Large intestine (tissue), 3 donors: ENCODE measurements around the gene IP6K1. TPM values are rescaled to one million over a fixed set of nuclear protein-coding genes. Genes with fewer than 3 reads are reported as not detected.
"Not testable (repeated sequence)": the region's sequence is repeated elsewhere in the genome, so short reads cannot be mapped to it uniquely, and the experiment has no call there.

ENCODE experiments used
- DNase-seq, 2 donors: peaks; one replicate each; pipeline versions ENCODE4 v3.0.0 to v3.0.0-alpha.2; 2013
- H3K27ac ChIP-seq: one replicate; pipeline ENCODE4 v1.5.1; 2013; ENCODE audit warnings: low read length
- H3K27me3 ChIP-seq: 2 replicates; pipeline ENCODE4 v1.6.1; 2013; ENCODE audit warnings: low read length; ENCODE audit not compliant: control insufficient read depth, insufficient read depth
- H3K36me3 ChIP-seq: 2 replicates; pipeline ENCODE4 v1.6.1; 2013; ENCODE audit warnings: low read length; ENCODE audit not compliant: control insufficient read depth, insufficient read depth
- H3K4me1 ChIP-seq: one replicate; pipeline ENCODE4 v1.6.1; 2013; ENCODE audit warnings: low read length; ENCODE audit not compliant: control insufficient read depth, insufficient read depth
- H3K4me3 ChIP-seq: one replicate; pipeline ENCODE4 v1.5.1; 2013; ENCODE audit warnings: low read length
- H3K9me3 ChIP-seq: one replicate; pipeline ENCODE4 v1.6.1; 2013; ENCODE audit warnings: mild to moderate bottlenecking, low read depth, low read length, moderate library complexity; ENCODE audit not compliant: control insufficient read depth
- WGBS: methylation state at CpG from one replicate; pipeline ENCODE4 v1.1.5; 2013; ENCODE audit warnings: low lambda C conversion rate; ENCODE audit not compliant: insufficient coverage; 5-methylcytosine and 5-hydroxymethylcytosine counted together
- polyA plus RNA-seq: library from polyadenylated mRNA; unstranded; fragments of 120-200 nt; gene quantifications from one replicate; pipeline ENCODE4 v1.2.1, GENCODE V29; 2013

The IP6K1 gene
- polyA plus RNA-seq, 1 donor, result 27.1 TPM

DNA sequence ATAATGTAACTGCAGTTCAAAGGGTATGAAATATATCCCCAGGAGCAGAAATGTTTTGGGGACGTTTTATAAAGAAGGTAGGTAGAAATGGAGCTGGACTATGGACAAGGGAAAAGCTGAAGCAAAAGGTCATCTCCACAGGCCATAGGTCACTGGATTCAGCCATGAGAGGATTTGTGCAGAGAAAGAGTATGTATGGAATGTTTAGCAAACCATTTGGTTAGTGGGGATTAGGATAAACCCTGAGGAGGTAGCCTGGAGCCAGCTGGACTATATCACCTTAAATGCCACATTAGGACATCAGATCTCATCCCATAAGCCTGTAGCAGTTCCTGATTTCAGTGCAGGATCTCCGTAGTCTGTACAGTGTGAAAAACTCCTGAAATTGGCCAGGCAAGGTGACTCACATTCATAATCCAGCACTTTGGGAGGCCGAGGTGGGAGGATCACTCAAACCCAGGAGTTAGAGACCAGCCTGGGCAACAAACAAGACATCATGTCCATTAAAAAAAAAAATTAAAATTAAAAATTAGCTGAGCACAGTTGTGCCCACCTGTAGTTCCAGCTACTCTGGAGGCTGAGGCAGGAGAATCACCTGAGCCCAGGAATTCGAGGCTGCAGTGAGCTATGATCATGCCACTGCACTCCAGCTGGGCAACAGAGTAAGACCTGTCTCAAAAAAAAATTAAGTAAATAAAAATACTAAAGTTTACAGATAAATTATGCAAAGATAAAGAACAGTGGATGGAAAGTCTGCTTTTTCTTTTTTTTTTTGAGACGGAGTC, 4.7 kb downstream of the IP6K1 start:
- no peaks in the 10 kb centered on the region for H3K9me3 ChIP-seq
- no CpG with 5 or more reads among the region's 5 CpGs for WGBS
- H3K27ac ChIP-seq, result no peak overlapping the region
- peaks cover 21% of the 10 kb centered on the region for H3K36me3 ChIP-seq
- DNase-seq, result no peak
- H3K27me3 ChIP-seq, result no peaks in the 10 kb centered on the region
- H3K4me3 ChIP-seq, result no peak overlapping the region
- peaks cover 6% of the 10 kb centered on the region for H3K4me1 ChIP-seq

DNA sequence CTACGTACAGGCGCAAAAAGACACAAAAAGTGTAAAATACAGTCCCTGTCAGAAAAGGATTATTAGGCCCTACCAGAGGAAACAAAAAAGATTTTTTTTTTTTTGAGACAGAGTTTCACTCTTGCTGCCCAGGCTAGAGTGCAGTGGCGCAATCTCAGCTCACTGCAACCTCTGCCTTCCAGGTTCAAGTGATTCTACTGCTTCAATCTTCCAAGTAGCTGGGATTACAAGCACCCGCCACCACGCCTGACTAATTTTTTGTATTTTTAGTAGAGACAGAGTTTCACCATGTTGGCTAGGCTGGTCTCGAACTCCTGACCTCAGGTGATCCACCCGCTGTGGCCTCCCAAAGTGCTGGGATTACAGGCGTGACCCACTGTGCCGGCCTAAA, 5.4 kb downstream of the IP6K1 start:
- not testable (repeated sequence) for H3K27me3 ChIP-seq, H3K27ac ChIP-seq, H3K4me1 ChIP-seq, DNase-seq, H3K9me3 ChIP-seq, H3K4me3 ChIP-seq
- WGBS, result 90% methylated on average over 7 of the region's 9 CpGs
- peaks cover 21% of the 10 kb centered on the region for H3K36me3 ChIP-seq

DNA sequence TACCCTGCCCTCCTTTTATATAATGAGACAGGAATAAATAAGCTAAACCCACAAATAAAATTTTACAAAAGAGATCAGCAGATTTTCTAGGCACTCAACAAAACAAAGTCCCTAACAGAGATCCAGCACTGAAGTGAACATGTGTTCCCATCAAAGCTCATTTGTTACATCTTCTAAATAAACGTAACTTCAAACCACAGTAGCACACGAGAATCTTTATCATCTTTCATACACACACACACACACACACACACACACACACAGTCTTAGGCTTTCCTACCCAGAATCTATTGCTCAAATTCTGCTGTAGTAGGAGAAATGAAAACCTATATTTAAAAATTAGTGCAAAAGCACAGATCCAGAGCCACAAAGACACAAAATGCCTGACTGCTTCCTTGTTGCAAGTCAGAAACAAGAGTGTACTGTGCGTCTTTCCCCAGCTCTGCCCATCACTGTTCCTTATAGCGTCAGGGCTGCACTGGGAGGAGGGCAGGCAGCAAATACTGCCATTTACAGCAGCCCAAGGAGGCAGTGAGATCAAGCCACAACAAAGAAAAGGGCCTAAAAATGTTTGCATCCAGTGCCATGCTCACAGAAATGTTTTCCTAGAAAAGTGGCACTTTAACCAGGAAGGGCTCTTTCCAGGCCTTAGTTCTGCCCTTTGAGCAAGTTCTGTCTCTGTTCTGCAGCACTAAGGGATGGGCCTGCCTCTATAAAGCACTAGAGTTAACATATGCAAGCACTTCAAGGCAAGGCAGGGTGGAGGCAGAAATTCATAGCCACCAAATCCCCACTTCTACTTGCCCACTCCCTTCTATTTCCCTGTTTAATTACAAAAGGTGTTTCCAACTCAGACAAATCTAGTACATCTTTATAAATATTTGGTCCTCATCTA, 6.0 kb downstream of the IP6K1 start:
- Histone ChIP-seq H3K9me3 (no peaks in the 10 kb centered on the region), H3K4me3 (no peak overlapping the region), H3K36me3 (peaks cover 25% of the 10 kb centered on the region), H3K27ac (no peak overlapping the region), H3K4me1 (peaks cover 4% of the 10 kb centered on the region), H3K27me3 (no peaks in the 10 kb centered on the region)
- no CpG with 5 or more reads among the region's 4 CpGs for WGBS
- no peak for DNase-seq

DNA sequence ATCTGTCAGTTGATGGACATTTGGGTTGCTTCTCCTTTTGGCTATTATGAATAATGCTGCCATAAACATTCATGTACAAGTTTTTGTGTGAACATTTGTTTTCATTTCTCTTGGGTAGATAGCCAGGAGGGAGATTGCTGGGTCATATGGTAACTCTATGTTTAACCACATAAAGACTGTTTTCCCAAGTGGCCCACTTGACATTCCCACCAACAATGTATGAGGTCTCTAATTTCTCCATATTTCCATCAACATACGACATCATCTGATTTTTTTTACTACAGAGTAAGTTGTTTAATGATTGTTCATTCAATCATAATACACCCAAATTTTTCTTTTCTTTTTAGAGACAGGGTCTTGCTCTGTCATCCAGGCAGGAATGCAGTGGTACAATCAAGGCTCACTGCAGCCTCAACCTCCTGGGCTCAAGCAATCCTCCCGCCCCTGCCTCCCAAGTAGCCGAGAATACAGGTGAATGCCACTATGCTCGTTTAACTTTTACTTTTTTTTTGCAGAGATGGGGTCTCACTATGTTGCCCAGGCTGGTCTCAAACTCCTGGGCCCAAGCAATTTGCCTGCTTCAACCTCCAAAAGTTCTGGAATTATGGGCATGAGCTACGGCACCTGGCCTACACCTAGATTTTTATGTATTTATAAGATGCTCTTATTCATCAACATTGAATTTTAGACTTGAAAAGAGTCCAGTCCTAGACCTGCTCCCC, 6.8 kb downstream of the IP6K1 start:
- H3K27ac ChIP-seq, result no peak overlapping the region
- H3K27me3 ChIP-seq, result no peaks in the 10 kb centered on the region
- no peak for DNase-seq
- no peaks in the 10 kb centered on the region for H3K4me1 ChIP-seq
- no peak overlapping the region for H3K4me3 ChIP-seq
- H3K9me3 ChIP-seq, result no peaks in the 10 kb centered on the region
- 100% methylated on average over 1 of the region's 5 CpGs for WGBS
- peaks cover 28% of the 10 kb centered on the region for H3K36me3 ChIP-seq

DNA sequence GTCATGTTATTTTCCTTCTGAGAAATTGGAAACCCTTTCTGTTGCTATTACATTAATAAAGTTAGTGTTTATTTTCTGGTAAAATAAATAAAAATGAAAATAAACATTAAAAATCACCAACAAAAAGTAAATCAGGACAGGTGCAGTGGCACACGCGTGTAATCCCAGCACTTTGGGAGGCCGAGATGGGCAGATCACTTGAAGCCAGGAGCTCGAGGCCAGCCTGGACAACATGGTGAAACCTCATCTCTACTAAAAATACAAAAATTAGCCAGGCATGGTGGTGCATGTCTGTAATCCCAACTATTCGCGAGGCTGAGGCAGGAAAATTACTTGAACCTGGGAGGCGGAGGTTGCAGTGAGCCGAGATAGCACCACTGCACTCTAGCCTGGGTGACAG, 10.2 kb downstream of the IP6K1 start:
- DNase-seq, H3K27me3 ChIP-seq, H3K4me1 ChIP-seq, H3K9me3 ChIP-seq, H3K27ac ChIP-seq, H3K4me3 ChIP-seq: not testable (repeated sequence)
- WGBS, result no CpG with 5 or more reads among the region's 8 CpGs
- H3K36me3 ChIP-seq, result peaks cover 13% of the 10 kb centered on the region

DNA sequence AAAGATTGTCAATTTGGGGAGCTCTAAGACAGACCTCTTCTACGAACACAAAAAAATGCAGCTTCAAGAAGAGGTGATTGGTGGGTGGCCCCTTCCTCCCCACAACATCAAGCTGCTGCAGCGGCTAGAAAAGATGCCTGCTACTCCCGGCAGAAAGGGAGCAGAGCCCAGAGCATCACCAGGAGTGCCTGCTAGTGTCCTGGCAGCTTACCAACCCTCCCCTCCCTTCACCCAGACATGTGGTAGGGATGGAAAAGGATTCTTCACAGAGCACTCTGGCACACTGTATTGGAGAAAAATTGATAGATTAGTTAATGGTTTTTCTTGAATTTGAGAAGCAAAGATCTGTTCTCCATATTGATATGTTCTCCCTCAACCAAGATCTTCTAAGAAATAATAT, 10.8 kb downstream of the IP6K1 start:
- no peak for DNase-seq
- peaks cover 13% of the 10 kb centered on the region for H3K36me3 ChIP-seq
- no CpG with 5 or more reads among the region's 3 CpGs for WGBS
- H3K4me3 ChIP-seq, result no peak overlapping the region
- no peaks in the 10 kb centered on the region for H3K27me3 ChIP-seq
- no peaks in the 10 kb centered on the region for H3K4me1 ChIP-seq
- H3K9me3 ChIP-seq, result no peaks in the 10 kb centered on the region
- peak overlapping the region; percentile 39 for H3K27ac ChIP-seq

DNA sequence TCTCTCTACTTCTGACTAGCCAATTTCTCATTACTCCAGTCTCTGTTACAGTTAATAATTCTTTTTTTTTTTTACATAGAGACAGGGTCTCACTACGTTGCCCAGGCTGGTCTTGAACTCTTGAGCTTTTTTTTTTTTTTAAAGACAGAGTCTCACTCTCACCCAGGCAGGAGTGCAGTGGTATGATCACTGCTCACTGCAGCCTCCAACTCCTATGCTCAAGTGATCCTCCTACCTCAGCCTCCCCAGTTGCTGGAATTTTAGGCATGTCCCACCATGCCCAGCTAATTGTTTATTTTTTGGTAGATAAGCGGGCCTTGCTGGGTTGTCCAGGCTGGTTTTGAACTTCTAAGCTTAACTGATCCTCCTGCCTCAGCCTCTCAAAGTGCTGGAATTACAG, 13.6 kb downstream of the IP6K1 start:
- WGBS, result 100% methylated on average over 1 of the region's 2 CpGs
- H3K4me3 ChIP-seq, result no peak overlapping the region
- H3K27ac ChIP-seq, result no peak overlapping the region
- no peak for DNase-seq
- peaks cover 19% of the 10 kb centered on the region for H3K36me3 ChIP-seq
- H3K27me3 ChIP-seq, result no peaks in the 10 kb centered on the region
- H3K9me3 ChIP-seq, result no peaks in the 10 kb centered on the region
- H3K4me1 ChIP-seq, result no peaks in the 10 kb centered on the region

DNA sequence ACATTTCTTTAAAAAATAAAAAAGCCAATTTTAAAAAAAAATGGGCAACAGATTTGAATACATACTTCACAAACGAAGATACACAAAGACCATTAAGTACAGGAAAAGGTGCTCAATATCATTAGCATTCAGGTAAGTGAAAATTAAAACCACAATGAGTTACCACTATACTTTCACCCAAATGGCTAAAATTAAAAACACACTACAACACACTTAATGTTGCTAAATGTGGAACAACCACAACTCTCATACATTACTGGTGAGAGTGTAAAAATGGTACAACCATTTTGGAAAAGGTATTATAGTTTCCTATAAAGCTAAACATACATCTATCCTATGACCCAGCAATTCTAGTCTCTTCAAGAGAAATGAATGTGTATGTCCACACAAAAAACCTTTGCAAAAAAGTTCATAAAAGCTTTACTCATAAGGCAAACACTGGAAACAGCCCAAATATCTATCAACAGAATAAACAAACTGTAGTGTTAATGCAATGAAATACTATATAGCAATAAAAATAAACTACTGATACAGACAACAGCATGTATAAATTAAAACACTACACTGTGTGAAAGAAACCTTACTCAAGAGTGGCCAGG, 14.9 kb downstream of the IP6K1 start:
- no peak overlapping the region for H3K4me3 ChIP-seq

DNA sequence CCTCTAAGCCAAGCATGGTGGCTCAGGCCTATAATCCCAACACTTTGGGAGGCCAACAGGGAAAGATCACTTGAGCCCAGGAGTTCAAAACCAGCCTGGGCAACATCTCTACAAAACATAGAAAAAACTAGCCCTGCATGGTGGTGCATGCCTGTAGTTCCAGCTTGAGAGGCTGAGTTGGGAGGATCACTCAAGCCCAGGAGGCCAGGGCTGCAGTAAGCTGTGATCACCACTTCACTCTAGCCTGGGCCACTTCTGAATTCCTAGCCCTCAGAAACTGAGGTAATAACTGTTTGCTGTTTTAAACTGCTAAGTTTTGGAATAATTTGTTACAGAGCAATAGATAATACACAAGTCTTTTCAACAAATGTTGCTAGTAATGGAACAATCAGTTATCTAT, 16.4 kb downstream of the IP6K1 start:
- H3K27me3 ChIP-seq, result no peaks in the 10 kb centered on the region
- DNase-seq, result no peak
- H3K4me3 ChIP-seq, result no peak overlapping the region
- H3K27ac ChIP-seq, result no peak overlapping the region
- H3K4me1 ChIP-seq, result no peaks in the 10 kb centered on the region
- H3K9me3 ChIP-seq, result no peaks in the 10 kb centered on the region
- peaks cover 10% of the 10 kb centered on the region for H3K36me3 ChIP-seq

More for the DNA sequence above, 14.9 kb downstream of the IP6K1 start:
- Histone ChIP-seq H3K9me3 (no peaks in the 10 kb centered on the region), H3K4me1 (no peaks in the 10 kb centered on the region), H3K27me3 (no peaks in the 10 kb centered on the region), H3K36me3 (peaks cover 15% of the 10 kb centered on the region), H3K27ac (no peak overlapping the region)
- no CpG with 5 or more reads among the region's 1 CpG for WGBS
- DNase-seq, result no peak

DNA sequence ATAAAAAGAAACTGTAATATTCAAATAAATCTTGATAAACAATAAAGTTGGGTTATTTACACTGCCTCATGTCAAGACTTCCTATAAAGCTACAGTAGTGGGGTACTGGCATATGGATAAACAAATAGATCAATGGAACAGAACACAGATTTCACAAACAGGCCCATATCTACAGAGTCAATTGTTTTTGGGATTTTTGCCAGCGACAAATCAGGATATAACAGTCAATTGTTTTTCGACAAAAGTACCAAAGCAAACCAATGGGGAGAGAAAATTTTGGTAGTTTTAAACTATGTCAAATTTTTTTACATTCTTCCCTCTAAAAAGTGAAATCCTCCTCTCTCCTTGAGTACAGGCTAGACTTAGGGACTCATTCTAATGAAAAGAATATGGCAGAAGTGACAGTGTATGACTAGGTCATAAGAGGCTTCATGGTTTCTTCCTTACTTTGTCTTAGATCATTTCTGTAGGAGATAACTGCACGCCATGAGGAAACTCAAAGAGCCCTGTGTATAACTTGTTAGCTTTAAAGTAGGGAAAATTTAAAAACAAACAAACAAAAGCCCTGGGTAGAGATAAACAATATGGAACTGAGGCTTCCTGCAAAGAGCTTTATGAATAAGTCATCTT, 16.9 kb downstream of the IP6K1 start:
- 80% methylated on average over 1 of the region's 3 CpGs for WGBS
- no peaks in the 10 kb centered on the region for H3K27me3 ChIP-seq
- H3K36me3 ChIP-seq, result peaks cover 12% of the 10 kb centered on the region
- H3K4me3 ChIP-seq, result no peak overlapping the region
- H3K4me1 ChIP-seq, result no peaks in the 10 kb centered on the region
- H3K27ac ChIP-seq, result no peak overlapping the region
- no peak for DNase-seq
- no peaks in the 10 kb centered on the region for H3K9me3 ChIP-seq
